Heart left ventricle (tissue), 13 donors: Measurements from ENCODE around the gene SBSN.

ENCODE experiments used
- POLR2A ChIP-seq, 2 donors: fragments of 450-650 bp; IDR thresholded peaks; one replicate each; pipeline ENCODE4 v1.6.1; 2017; ENCODE audit warnings: antibody characterized with exemption in 2 of 2, mild to moderate bottlenecking in 2 of 2, moderate library complexity in 2 of 2
- TF ChIP-seq, protein P1 (sequence below), 12 donors: fragments of 200-600 bp; sonication (generic) in 4 of 12; IDR thresholded peaks; one replicate each; pipeline versions ENCODE4 v1.5.0 to v1.8.0; 2018 to 2022; ENCODE audit warnings: antibody characterized with exemption in 12 of 12, mild to moderate bottlenecking in 5 of 12
- donor health status: ischemic (EF 13 %, LVEDD 7.1; RV severe dilation, severe dysfunction).
- donor health status: DM: no; HTN: yes; CAD: no.
- donor health status: DM: no; HTN: no; CAD: no.
- donor health status: ischemic (EF 25% LVEDD 6.9; RV normal size, moderate dysfunction).
- donor health status: ischemic (EF 25% LVEDD 5.7; RV mildly dilated, moderate dysfunction).
- donor health status: ischemic (EF 35%, LVEDD 5.7; RV mildly dilated, moderate dysfunction).
- donor health status: nonischemic (EF 11% LVEDD 7.7; RV severe dilation, severe dysfunction).
- donor health status: DM: yes; HTN: yes; CAD: no.
- donor health status: PGD.
- donor health status: ischemic (EF 29% LVEDD 5.4; RV normal size, mild dysfunction).
- donor health status: nonischemic (EF 23%, LVEDD 6.1; RV moderate dilation, normal function).

DNA sequence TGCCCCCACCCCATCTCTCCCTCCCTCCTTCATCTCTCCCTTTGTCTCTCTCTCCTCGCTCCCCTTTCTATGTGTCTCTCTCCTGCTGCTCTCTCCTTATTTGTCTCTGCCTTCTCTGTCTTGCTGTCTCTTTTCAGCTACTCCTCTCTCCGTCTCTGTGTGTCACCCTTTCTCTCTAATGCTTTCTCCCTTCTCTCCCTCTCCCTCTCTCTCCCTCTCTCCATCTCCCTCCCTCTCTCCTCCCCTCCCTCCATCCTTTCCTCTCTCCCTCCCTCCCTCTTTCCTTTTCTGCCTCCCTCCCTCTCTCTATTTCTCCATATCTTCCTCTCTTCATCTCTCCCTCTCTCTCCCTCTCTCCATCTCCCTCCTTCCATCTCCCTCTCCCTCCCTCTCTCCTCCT, 34.7 kb upstream of the SBSN start:
- TF ChIP-seq, protein P1, sequence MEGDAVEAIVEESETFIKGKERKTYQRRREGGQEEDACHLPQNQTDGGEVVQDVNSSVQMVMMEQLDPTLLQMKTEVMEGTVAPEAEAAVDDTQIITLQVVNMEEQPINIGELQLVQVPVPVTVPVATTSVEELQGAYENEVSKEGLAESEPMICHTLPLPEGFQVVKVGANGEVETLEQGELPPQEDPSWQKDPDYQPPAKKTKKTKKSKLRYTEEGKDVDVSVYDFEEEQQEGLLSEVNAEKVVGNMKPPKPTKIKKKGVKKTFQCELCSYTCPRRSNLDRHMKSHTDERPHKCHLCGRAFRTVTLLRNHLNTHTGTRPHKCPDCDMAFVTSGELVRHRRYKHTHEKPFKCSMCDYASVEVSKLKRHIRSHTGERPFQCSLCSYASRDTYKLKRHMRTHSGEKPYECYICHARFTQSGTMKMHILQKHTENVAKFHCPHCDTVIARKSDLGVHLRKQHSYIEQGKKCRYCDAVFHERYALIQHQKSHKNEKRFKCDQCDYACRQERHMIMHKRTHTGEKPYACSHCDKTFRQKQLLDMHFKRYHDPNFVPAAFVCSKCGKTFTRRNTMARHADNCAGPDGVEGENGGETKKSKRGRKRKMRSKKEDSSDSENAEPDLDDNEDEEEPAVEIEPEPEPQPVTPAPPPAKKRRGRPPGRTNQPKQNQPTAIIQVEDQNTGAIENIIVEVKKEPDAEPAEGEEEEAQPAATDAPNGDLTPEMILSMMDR (IDR thresholded peaks at IDR 0.05), result no peak
- no peak for TF ChIP-seq POLR2A (IDR thresholded peaks at IDR 0.05)
